Measurements from ENCODE around the gene TULP4. TPM values are rescaled to one million over a fixed set of nuclear protein-coding genes. Genes with fewer than 3 reads are reported as not detected.

The TULP4 gene
- total and polyA plus RNA-seq, 2 of the 8 experiments (the other 6 are each of a cell fraction or from before 2014, with no cell fraction given) = 7.7 to 51.6 TPM

DNA sequence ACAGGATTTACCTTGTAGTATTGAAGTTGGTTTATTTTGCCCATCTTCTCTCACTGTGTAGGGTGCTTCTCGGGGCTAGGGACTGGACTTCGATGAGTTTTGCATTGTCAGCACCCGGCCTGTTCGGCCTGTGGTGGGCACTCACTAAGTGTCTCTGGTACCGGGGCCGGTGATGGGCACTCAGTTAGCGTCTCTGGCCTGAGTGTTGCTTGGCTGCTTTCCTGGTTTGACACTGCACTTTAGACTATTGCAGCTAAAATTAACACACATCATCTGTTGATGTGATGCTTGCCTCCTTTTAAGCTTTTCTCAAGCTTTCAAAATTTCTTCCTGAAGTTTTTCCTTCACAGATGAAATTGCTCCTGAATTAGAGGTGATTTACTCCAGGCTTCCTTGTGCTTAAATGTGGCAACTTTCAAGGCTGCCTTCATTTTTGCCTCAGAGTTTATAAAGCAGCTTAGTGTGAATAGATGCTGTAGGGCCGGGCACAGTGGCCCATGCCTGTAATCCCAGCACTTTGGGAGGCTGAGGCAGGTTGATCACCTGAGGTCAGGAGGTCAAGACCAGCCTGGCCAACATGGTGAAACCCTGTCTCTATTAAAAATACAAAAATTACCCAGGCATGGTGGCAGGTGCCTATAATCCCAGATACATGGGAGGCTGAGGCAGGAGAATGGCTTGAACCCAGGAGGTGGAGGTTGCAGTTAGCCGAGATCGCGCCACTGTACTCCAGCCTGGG, 41.7 kb upstream of the TULP4 start (continued):
- TF ChIP-seq RNF2 (IDR thresholded peaks at IDR 0.05; ENCODE audit: borderline replicate concordance, low read depth, low read length, missing control alignments, poor library complexity, severe bottlenecking) = no peak
- TF ChIP-seq RXRA (IDR thresholded peaks at IDR 0.05; ENCODE audit: insufficient read depth, low read depth, low read length) = no peak
